HG03045 (cell line): Measurements from ENCODE around the gene TASP1.

Experiments
- ATAC-seq: cut with Tn5 transposase; IDR thresholded peaks from one replicate; pipeline ENCODE4 v1.9.1; 2021; ENCODE audit warnings: mild to moderate bottlenecking, moderate library complexity; ENCODE audit not compliant: unreplicated experiment

The TASP1 gene

GRCh38 chr20:13355941-13356486 is 282.7 kb downstream of the TASP1 start:
- ATAC-seq: no peak

- no peak for ATAC-seq
Measured at GRCh38 chr20:13355411-13355810, 283.3 kb downstream of the TASP1 start.

GRCh38 chr20:13353261-13353945 is 285.3 kb downstream of the TASP1 start:
- ATAC-seq: no peak

GRCh38 chr20:13349235-13349604 is 289.5 kb downstream of the TASP1 start:
- no peak for ATAC-seq

- no peak for ATAC-seq
Measured at GRCh38 chr20:13348311-13349234, 290.2 kb downstream of the TASP1 start.

GRCh38 chr20:13344671-13345070 is 294.1 kb downstream of the TASP1 start:
- ATAC-seq: no peak

- ATAC-seq: no peak
Measured at GRCh38 chr20:13342469-13343242, 296.1 kb downstream of the TASP1 start.

GRCh38 chr20:13341737-13342393 is 296.9 kb downstream of the TASP1 start:
- peak; percentile 39 for ATAC-seq

- no peak for ATAC-seq
Measured at GRCh38 chr20:13340088-13340487, 298.6 kb downstream of the TASP1 start.
